Sigmoid colon (tissue), 7 donors: ENCODE results near the gene CPSF7. TPM values are rescaled to one million over a fixed set of nuclear protein-coding genes. Genes with fewer than 3 reads are reported as not detected.
"Not testable (repeated sequence)": the region's sequence is repeated elsewhere in the genome, so short reads cannot be mapped to it uniquely, and the experiment has no call there.

Source experiments
- DNase-seq: peaks from one replicate; pipeline ENCODE4 v3.0.0-alpha.2; 2019
- H3K27ac ChIP-seq, 4 donors: fragments of 200-600 bp; sonication (generic); one replicate each; pipeline ENCODE4 v1.5.1; 2016 to 2019; ENCODE audit warnings: mild to moderate bottlenecking in 1 of 4
- H3K27me3 ChIP-seq, 3 donors: fragments of 200-600 bp; sonication (generic); one replicate each; pipeline ENCODE4 v1.5.1; 2019; ENCODE audit warnings: mild to moderate bottlenecking in 1 of 3
- H3K36me3 ChIP-seq, 4 donors: fragments of 200-600 bp; sonication (generic); one replicate each; pipeline ENCODE4 v1.5.1; 2016 to 2019
- H3K4me1 ChIP-seq, 4 donors: fragments of 200-600 bp; sonication (generic); one replicate each; pipeline ENCODE4 v1.5.1; 2017 to 2019
- H3K4me3 ChIP-seq, 4 donors: fragments of 200-600 bp; sonication (generic); one replicate each; pipeline ENCODE4 v1.5.1; 2017 to 2019; ENCODE audit warnings: mild to moderate bottlenecking in 2 of 4, moderate library complexity in 1 of 4
- H3K9me3 ChIP-seq, 4 donors: fragments of 200-600 bp in 3 of 4; sonication (generic) in 3 of 4; one replicate each; pipeline versions ENCODE4 v1.5.1 to v1.6.1; 2013 to 2019
- CTCF ChIP-seq, 4 experiments: fragments of 450-650 bp in 3 of 4; fragments of 200-600 bp in 1 of 4; IDR thresholded peaks; one replicate each; pipeline ENCODE4 v1.5.1; 2016 to 2019; ENCODE audit warnings: antibody characterized with exemption in 4 of 4, mild to moderate bottlenecking in 3 of 4, moderate library complexity in 2 of 4
- EP300 ChIP-seq, 4 donors: sonication (generic); formaldehyde crosslinking; IDR thresholded peaks; one replicate each; pipeline ENCODE4 v1.6.1; 2017; ENCODE audit warnings: antibody characterized with exemption in 4 of 4
- POLR2A ChIP-seq, 2 donors: fragments of 450-650 bp; IDR thresholded peaks; one replicate each; pipeline ENCODE4 v1.6.1; 2016; ENCODE audit warnings: antibody characterized with exemption in 2 of 2, mild to moderate bottlenecking in 2 of 2, moderate library complexity in 2 of 2
- POLR2AphosphoS5 ChIP-seq, 4 donors: sonication (generic); formaldehyde crosslinking; IDR thresholded peaks; one replicate each; pipeline ENCODE4 v1.6.1; 2017; ENCODE audit warnings: antibody characterized with exemption in 4 of 4
- WGBS, 2 donors: extraction: QIAGEN DNeasy Blood & Tissue Kit; methylation state at CpG; one replicate each; pipeline ENCODE4 v1.1.7; 2013; 5-methylcytosine and 5-hydroxymethylcytosine counted together
- intact Hi-C: fragments of 100-400 bp; cut with DNase I; formaldehyde crosslinking; loops from one replicate; pipeline ENCODE4 v1.15.1; 2023
- polyA plus RNA-seq, 3 donors: library from polyadenylated mRNA; stranded (reverse); fragments of 200-250 nt; gene quantifications; one replicate each; pipeline ENCODE4 v1.2.3, GENCODE V29; 2013
- total RNA-seq, 4 donors: library from RNA; depleted of rRNA; stranded (reverse); fragments of >200 nt; gene quantifications; one replicate each; pipeline ENCODE4 v1.1.0, GENCODE V29; 2016
- donor health status: healthy with polysubstance abuse.
- donor health status: Bipolar disorder and iron deficiency.
- donor health status: healthy.

CPSF7 gene
- total and polyA plus RNA-seq, 7 donors = 18.0 to 48.4 (median 41.5) TPM

GRCh38 chr11:61446211-61446651, 16.5 kb upstream of the CPSF7 start:
- H3K4me1 ChIP-seq = peaks cover 0 to 60% (median 44%) of the 10 kb centered on the region in 4 donors
- no peak for TF ChIP-seq EP300 (IDR thresholded peaks at IDR 0.05)
- peak; percentile 77 to 88 (median 81) for TF ChIP-seq CTCF (IDR thresholded peaks at IDR 0.05)
- TF ChIP-seq POLR2AphosphoS5 (IDR thresholded peaks at IDR 0.05) = peak in 3 of 4 donors; percentile 34 to 56 (median 44)
- TF ChIP-seq POLR2A (IDR thresholded peaks at IDR 0.05) = no peak
- WGBS, 2 donors = 7 to 22% methylated on average over 7 of the region's 7 CpGs
- H3K27me3 ChIP-seq = no peaks in the 10 kb centered on the region
- DNase-seq = peak; percentile 94
- peaks cover 0 to 27% (median 2%) of the 10 kb centered on the region in 4 donors for H3K36me3 ChIP-seq
- intact Hi-C loops = loop anchor here (1.0 to 2.0 kb wide), 2 partner anchors 27 to 70 kb away; no protein-coding TSS in a partner anchor
- H3K9me3 ChIP-seq = no peaks in the 10 kb centered on the region
- H3K4me3 ChIP-seq = no peak overlapping the region
- H3K27ac ChIP-seq = peak overlapping the region; percentile 71 to 89 (median 80)

- intact Hi-C loops = no loop called here
- no peaks in the 10 kb centered on the region for H3K27me3 ChIP-seq
- H3K4me1 ChIP-seq = peaks cover 0 to 55% (median 44%) of the 10 kb centered on the region in 4 donors
- 43 to 75% methylated on average over 4 of the region's 4 CpGs for WGBS, 2 donors
- H3K36me3 ChIP-seq = peaks cover 0 to 33% (median 2%) of the 10 kb centered on the region in 4 donors
- TF ChIP-seq POLR2AphosphoS5 (IDR thresholded peaks at IDR 0.05) (no peak), POLR2A (IDR thresholded peaks at IDR 0.05) (no peak), EP300 (IDR thresholded peaks at IDR 0.05) (no peak)
- peak overlapping the region; percentile 71 to 89 (median 80) for H3K27ac ChIP-seq
- H3K9me3 ChIP-seq = no peaks in the 10 kb centered on the region
- no peak overlapping the region for H3K4me3 ChIP-seq
- no peak for DNase-seq
Measured at GRCh38 chr11:61445516-61445915, 15.7 kb upstream of the CPSF7 start.

GRCh38 chr11:61442616-61443015, 12.8 kb upstream of the CPSF7 start:
- Histone ChIP-seq H3K27me3 (no peaks in the 10 kb centered on the region), H3K36me3 (peaks cover 18 to 62% (median 26%) of the 10 kb centered on the region in 4 donors), H3K27ac (no peak overlapping the region), H3K4me3 (no peak overlapping the region), H3K9me3 (no peaks in the 10 kb centered on the region), H3K4me1 (peaks cover 0 to 26% (median 21%) of the 10 kb centered on the region in 4 donors)
- DNase-seq = no peak
- intact Hi-C loops = loop anchor here (5.0 kb wide), 1 partner anchor 195 kb away; no protein-coding TSS in a partner anchor
- WGBS, 2 donors = 93 to 96% methylated on average over 6 of the region's 6 CpGs
- no peak for TF ChIP-seq POLR2AphosphoS5 (IDR thresholded peaks at IDR 0.05)
- TF ChIP-seq EP300 (IDR thresholded peaks at IDR 0.05) = no peak
- TF ChIP-seq CTCF (IDR thresholded peaks at IDR 0.05) = no peak
- TF ChIP-seq POLR2A (IDR thresholded peaks at IDR 0.05) = no peak

- Histone ChIP-seq H3K36me3 (peaks cover 18 to 59% (median 31%) of the 10 kb centered on the region in 4 donors), H3K27me3 (no peaks in the 10 kb centered on the region), H3K4me1 (peaks cover 0 to 15% (median 13%) of the 10 kb centered on the region in 4 donors), H3K9me3 (no peaks in the 10 kb centered on the region), H3K27ac (no peak overlapping the region), H3K4me3 (no peak overlapping the region)
- DNase-seq = no peak
- intact Hi-C loops = loop anchor here (5.0 kb wide), 1 partner anchor 198 kb away; no protein-coding TSS in a partner anchor
- TF ChIP-seq POLR2A (IDR thresholded peaks at IDR 0.05) (no peak), EP300 (IDR thresholded peaks at IDR 0.05) (no peak), POLR2AphosphoS5 (IDR thresholded peaks at IDR 0.05) (no peak), CTCF (IDR thresholded peaks at IDR 0.05) (no peak)
- WGBS, 2 donors = 97 to 99% methylated on average over 1 of the region's 1 CpG
Measured at GRCh38 chr11:61439615-61440014, 9.8 kb upstream of the CPSF7 start.

GRCh38 chr11:61437496-61437895, 7.7 kb upstream of the CPSF7 start:
- intact Hi-C loops = no loop called here
- no peak for TF ChIP-seq EP300 (IDR thresholded peaks at IDR 0.05)
- no peak for TF ChIP-seq POLR2AphosphoS5 (IDR thresholded peaks at IDR 0.05)
- H3K27ac ChIP-seq = no peak overlapping the region
- no peaks in the 10 kb centered on the region for H3K27me3 ChIP-seq
- H3K4me1 ChIP-seq = peaks cover 0 to 15% (median 13%) of the 10 kb centered on the region in 4 donors
- no peak overlapping the region for H3K4me3 ChIP-seq
- no peak for DNase-seq
- peaks cover 18 to 52% (median 29%) of the 10 kb centered on the region in 4 donors for H3K36me3 ChIP-seq
- WGBS, 2 donors = 95 to 96% methylated on average over 5 of the region's 5 CpGs
- H3K9me3 ChIP-seq = no peaks in the 10 kb centered on the region

GRCh38 chr11:61430839-61431238, 1.1 kb upstream of the CPSF7 start:
- peaks cover 0 to 55% (median 47%) of the 10 kb centered on the region in 4 donors for H3K4me1 ChIP-seq
- 70 to 75% methylated on average over 10 of the region's 10 CpGs for WGBS, 2 donors
- peak overlapping the region; percentile 82 to 93 (median 86) for H3K4me3 ChIP-seq
- peaks cover 12 to 28% (median 22%) of the 10 kb centered on the region in 4 donors for H3K36me3 ChIP-seq
- not testable (repeated sequence) for H3K27me3 ChIP-seq, DNase-seq, H3K9me3 ChIP-seq
- intact Hi-C loops = loop anchor here (2.0 kb wide), 1 partner anchor 68 kb away; the partner anchor contains the start of gene TMEM138
- peak overlapping the region in 3 of 4 donors; percentile 93 to 99 (median 98) for H3K27ac ChIP-seq
